SU-DHL-6 (cell line): ENCODE results near the gene ARID5B.

Experiments used
- EZH2phosphoT487 ChIP-seq: fragments of 200-600 bp; sonication (generic), shearing (Covaris generic); conservative IDR thresholded peaks from 2 replicates; pipeline ENCODE4 v1.6.1; 2018; ENCODE audit warnings: mild to moderate bottlenecking, antibody characterized with exemption, low read length, moderate library complexity, mixed read lengths
- TF ChIP-seq, protein P1 (sequence below): fragments of 200-600 bp; sonication (generic); IDR thresholded peaks from one replicate; pipeline ENCODE4 v1.5.1; 2017; ENCODE audit warnings: antibody characterized with exemption, mild to moderate bottlenecking, low read length, moderate library complexity; ENCODE audit not compliant: insufficient read depth, poor library complexity, severe bottlenecking

- TF ChIP-seq, protein P1, sequence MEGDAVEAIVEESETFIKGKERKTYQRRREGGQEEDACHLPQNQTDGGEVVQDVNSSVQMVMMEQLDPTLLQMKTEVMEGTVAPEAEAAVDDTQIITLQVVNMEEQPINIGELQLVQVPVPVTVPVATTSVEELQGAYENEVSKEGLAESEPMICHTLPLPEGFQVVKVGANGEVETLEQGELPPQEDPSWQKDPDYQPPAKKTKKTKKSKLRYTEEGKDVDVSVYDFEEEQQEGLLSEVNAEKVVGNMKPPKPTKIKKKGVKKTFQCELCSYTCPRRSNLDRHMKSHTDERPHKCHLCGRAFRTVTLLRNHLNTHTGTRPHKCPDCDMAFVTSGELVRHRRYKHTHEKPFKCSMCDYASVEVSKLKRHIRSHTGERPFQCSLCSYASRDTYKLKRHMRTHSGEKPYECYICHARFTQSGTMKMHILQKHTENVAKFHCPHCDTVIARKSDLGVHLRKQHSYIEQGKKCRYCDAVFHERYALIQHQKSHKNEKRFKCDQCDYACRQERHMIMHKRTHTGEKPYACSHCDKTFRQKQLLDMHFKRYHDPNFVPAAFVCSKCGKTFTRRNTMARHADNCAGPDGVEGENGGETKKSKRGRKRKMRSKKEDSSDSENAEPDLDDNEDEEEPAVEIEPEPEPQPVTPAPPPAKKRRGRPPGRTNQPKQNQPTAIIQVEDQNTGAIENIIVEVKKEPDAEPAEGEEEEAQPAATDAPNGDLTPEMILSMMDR: no peak
- no peak for TF ChIP-seq EZH2phosphoT487
Observed at GRCh38 chr10:61852261-61852660, 49.2 kb upstream of the ARID5B start.
